CD4-positive, alpha-beta T cell treated with Interleukin-6 for 4 hours (primary cell): ENCODE results near the gene MYOM1.
"Not testable (repeated sequence)": the region's sequence is repeated elsewhere in the genome, so short reads cannot be mapped to it uniquely, and the experiment has no call there.

Experiments
- DNase-seq: peaks from one replicate; pipeline ENCODE4 v3.0.0-alpha.2; 2020; ENCODE audit warnings: mixed read lengths

Gene MYOM1

GRCh38 chr18:3073353-3073752 lies 146.4 kb downstream of the MYOM1 start:
- DNase-seq, result not testable (repeated sequence)

GRCh38 chr18:3071676-3072075 lies 148.1 kb downstream of the MYOM1 start:
- DNase-seq, result no peak

- no peak for DNase-seq
Observed at GRCh38 chr18:3069671-3070433, 149.9 kb downstream of the MYOM1 start.

- peak; percentile 14 for DNase-seq
Observed at GRCh38 chr18:3067722-3068121, 152.0 kb downstream of the MYOM1 start.

GRCh38 chr18:3067165-3067661 lies 152.6 kb downstream of the MYOM1 start:
- DNase-seq, result no peak

- no peak for DNase-seq
Observed at GRCh38 chr18:3066341-3067110, 153.2 kb downstream of the MYOM1 start.

- DNase-seq, result not testable (repeated sequence)
Observed at GRCh38 chr18:3063766-3064165, 156.0 kb downstream of the MYOM1 start.

GRCh38 chr18:3062798-3063680 lies 156.7 kb downstream of the MYOM1 start:
- DNase-seq, result peak; percentile 89

- peak; percentile 56 for DNase-seq
Observed at GRCh38 chr18:3061581-3062312, 158.0 kb downstream of the MYOM1 start.

- DNase-seq, result peak; percentile 69
Observed at GRCh38 chr18:3060667-3061580, 158.8 kb downstream of the MYOM1 start.

- peak; percentile 15 for DNase-seq
Observed at GRCh38 chr18:3059272-3059671, 160.5 kb downstream of the MYOM1 start.

- DNase-seq, result peak; percentile 33
Observed at GRCh38 chr18:3058328-3059191, 161.2 kb downstream of the MYOM1 start.

- DNase-seq, result no peak
Observed at GRCh38 chr18:3057526-3057925, 162.2 kb downstream of the MYOM1 start.

- no peak for DNase-seq
Observed at GRCh38 chr18:3056311-3056710, 163.5 kb downstream of the MYOM1 start.

- no peak for DNase-seq
Observed at GRCh38 chr18:3055816-3056215, 164.0 kb downstream of the MYOM1 start.

- DNase-seq, result no peak
Observed at GRCh38 chr18:3055186-3055728, 164.5 kb downstream of the MYOM1 start.

- no peak for DNase-seq
Observed at GRCh38 chr18:3054780-3055179, 165.0 kb downstream of the MYOM1 start.

- DNase-seq, result no peak
Observed at GRCh38 chr18:3054214-3054613, 165.6 kb downstream of the MYOM1 start.

- DNase-seq, result no peak
Observed at GRCh38 chr18:3053081-3053480, 166.7 kb downstream of the MYOM1 start.

GRCh38 chr18:3052411-3052758 lies 167.4 kb downstream of the MYOM1 start:
- no peak for DNase-seq
